SKM-1 treated with dmso at 0.1 percent for 144 hours (cell line): Measurements from ENCODE around the gene ZYX.
"Not testable (repeated sequence)": the region's sequence is repeated elsewhere in the genome, so short reads cannot be mapped to it uniquely, and the experiment has no call there.

ENCODE experiments used
- DNase-seq: peaks from one replicate; lab custom pipeline; 2025; ENCODE audit not compliant: unreplicated experiment; lab: John Stamatoyannopoulos, UW

The ZYX gene

GRCh38 chr7:143396625-143397556, 15.7 kb downstream of the ZYX start:
- DNase-seq, result no peak

DNA sequence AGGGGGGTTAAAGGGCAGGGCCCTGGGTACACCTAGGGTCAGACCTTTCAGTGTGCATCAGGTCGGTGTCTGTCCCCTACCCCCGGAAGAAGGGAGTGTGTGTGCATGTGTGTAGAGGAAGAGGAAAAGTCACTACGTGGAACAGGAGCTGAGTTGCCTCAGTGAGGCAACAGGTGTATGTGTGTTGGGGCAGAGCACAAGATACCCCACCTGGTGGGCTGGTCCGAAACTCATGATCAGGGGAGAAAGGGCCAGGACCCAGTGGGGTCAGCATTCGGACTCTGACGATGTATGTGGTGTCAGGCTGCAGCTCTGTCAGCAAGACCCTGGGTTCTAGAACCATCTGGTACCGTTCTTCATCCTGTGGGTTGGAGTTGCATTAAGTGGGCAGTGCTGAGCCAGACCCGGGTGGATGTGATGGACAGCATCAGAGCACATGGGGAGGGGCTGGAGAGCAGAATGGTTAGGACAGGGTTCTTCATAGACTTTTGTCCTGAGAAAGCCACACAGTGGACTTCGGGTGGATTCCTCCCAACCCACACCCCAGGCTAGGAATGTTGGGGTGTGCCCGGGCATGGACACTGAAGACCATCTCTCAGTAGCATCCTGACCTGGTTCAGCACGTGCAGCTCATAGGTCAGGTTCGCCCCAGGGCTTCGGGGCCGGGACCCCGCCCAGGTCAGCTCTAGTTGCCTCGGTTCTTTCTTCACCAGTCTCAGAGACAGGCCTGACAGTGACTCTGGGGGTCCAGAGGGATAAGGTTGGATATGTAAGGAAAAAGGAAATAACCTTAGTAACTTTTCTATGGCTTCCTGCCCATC, 16.8 kb downstream of the ZYX start:
- no peak for DNase-seq

GRCh38 chr7:143398616-143399015, 17.5 kb downstream of the ZYX start:
- DNase-seq, result no peak

GRCh38 chr7:143399151-143399550, 18.0 kb downstream of the ZYX start:
- no peak for DNase-seq

DNA sequence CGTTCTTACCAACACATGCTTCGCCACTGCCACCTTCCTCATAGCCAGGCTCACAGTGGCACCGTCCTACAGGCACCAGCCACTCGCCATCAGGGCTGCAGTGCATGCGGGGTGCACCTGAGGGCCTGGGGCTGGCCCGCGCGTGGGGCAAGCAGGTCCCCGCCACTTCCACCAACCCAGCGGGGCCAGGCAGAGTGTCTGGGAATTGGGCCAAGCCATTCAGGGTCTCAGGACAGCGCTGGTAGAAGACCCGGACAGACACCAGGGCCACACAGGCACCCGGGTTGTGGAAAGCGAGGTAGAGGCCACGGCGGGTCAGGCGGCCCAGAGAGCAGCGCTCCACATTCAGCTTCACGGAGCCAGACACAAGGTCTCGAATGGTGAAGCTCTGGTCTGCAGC, 18.5 kb downstream of the ZYX start:
- DNase-seq, result no peak

DNA sequence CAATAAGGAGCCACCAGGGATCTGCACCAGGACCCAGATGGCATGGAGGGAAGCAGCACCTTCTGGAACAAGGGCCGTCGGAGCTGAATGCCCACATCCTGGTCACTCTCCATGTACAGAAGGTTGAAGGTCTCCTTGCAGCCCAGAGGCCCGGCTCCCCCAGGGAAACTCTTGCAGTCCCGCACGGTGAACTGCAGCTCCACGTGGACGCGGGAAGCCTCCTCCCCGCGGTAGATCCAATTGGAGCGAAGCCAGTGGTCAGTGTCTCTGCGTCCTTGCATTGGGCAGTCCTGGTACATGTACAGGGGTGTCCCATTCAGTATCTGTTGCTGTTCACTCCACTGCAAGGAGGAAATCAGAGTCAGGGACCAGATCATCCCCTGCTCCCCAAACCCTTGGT, 20.1 kb downstream of the ZYX start:
- DNase-seq, result no peak

- not testable (repeated sequence) for DNase-seq
These were observed 21.1 kb downstream of the ZYX start for GRCh38 chr7:143402233-143402632.

DNA sequence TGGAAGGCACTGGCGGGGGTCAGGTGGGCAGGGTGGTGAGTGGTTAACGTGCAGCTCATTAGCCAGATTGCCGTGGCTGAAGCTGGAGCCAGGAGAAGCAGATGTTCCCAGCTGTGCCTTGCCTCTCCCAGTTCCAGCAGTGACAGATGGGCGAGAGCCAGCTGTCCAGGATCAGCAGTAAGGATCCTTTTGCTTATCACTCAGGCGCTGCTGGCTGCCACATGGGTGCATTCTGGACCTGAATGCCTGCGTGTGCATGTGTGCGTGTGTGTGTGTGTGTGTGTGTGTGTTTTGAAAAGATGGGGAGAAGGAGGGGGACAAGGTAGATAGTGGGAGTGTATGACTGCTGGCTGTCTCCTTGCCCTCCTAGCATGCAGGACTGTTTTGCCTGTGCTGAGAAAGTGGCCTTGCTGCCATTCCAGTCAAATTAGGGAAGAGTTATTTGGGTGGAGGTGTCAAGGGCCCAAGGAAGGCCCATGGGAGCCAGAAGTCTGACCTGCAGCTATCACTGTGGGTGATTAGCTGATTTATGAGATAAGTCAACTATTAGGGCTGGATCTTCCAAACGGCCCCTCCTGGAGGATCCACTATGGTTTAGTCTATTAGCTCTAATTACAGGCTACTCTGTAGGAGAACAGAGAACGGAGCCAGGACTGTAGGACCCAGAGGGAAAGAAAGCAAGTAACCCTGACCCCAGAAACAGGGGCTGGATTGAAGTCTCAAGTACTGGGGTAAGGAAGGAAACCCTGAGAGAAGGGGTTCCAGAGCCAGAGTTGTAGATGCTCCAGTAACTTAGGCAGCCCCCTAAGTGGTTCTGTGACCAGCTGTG, 24.2 kb downstream of the ZYX start:
- DNase-seq, result no peak

DNA sequence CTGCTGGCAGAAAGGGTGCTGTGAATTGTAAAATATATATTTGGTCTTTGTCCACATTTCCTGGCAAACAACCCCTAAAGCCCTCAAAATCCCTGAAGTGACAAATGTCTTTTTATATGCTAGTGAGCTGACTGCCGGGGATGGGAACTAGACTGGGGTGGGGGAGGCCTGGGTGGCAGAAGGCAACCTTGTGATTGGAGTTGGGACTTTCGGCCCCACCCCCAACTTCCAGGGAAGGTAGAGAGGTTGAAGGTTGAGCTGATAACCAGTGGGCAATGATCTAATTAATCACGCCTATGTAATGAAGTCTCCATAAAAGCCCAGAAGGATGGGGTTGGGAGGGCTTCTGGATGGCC, 24.8 kb downstream of the ZYX start:
- no peak for DNase-seq

GRCh38 chr7:143407287-143408251, 26.4 kb downstream of the ZYX start:
- DNase-seq, result peak; percentile 21

DNA sequence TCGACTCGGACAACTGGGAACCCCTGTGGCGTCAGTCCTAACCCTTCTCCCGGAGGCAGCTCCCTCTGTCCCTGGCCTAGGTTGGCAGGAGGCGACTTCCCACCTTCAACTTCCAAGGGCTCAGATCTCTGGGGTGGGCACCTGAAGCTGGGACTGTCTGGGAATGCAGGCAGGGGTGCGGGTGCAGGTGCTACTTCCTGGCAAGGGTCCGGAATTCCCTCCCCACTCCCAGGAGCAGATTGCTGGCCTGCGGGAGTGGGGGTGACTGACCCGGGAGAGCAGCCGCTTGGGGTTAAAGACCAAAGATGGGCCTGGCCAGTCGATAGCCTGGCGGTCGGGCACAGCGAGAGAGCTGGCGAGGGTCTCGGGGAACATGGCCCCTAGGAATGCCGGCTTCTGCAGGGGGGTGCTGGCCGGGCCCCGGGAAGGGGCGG, 27.1 kb downstream of the ZYX start:
- DNase-seq, result no peak

GRCh38 chr7:143408686-143409561, 27.8 kb downstream of the ZYX start, which contains the start of gene EPHA1:
Gene EPHA1 (minus strand): TSS chr7:143408856. CDS start chr7:143408805, 51 bp downstream.
- peak; percentile 40 for DNase-seq

GRCh38 chr7:143410521-143411004, 29.4 kb downstream of the ZYX start:
- peak; percentile 85 for DNase-seq

DNA sequence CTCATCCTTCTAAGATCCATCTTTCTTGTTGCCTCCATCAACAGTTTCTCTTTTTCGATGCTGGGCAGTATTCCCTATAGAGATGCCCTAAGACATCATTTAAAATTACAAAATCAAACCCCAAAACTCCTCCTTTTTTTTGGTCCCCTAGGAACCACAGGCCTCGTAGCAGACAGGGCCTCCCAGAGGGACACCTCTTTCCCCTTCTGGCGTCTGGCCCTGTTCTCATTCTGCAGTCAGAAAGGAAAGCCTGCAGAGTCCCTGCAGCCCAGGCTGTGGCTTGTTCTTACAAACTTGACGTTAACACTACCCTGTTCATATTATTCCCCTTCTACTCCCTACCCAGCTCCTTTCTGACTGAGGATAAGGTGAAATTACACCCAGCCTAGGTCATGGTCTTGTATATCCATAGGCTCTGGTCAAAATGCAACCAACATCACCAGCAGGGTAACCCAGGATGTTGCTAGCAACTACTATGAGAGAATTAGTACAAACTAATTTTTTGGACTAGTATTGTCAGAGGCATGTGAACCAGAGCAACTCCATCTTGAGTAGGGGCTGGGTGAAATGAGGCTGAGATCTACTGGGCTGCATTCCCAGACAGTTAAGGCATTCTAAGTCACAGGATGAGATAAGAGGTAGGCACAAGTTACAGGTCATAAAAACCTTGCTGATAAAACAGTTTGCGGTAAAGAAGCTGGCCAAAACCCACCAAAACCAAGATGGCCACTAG, 31.0 kb downstream of the ZYX start:
- peak; percentile 19 for DNase-seq

DNA sequence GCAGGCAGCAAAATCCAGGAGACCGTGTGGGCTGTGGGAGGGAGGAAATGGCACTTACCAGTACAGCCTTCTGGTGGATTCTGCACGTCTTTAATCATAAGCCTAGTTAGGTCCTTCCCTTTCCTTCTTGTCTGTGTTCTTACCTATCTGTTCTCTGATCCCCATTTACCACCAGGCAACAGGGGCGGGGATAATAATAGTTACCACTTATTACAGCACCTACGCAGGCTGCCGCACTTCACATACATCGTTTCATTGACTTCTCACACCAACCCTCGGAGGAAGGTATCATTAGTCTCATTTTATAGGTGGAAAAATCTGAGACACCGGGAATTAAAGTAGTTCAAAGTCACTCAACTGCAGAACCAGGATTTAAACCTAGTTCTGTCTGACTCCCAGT, 32.0 kb downstream of the ZYX start:
- DNase-seq, result no peak

DNA sequence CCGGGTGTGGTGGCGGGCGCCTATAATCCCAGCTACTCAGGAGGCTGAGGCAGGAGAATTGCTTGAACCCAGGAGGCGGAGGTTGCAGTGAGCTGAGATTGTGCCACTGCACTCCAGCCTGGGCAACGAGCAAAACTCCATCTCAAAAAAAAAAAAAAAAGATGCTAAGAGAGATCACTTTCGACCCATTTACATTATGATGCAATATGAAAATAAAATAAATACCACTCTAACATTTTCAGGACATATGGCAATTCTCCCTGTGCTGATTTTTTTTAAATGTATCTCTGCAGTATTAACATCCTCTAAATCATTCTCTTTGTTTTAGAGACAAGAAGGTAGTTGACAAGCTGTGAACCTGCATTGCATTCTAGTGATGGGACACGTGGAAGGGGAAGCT, 34.1 kb downstream of the ZYX start:
- not testable (repeated sequence) for DNase-seq

- no peak for DNase-seq
These were observed 34.7 kb downstream of the ZYX start for GRCh38 chr7:143415742-143416397.
